Measurements from ENCODE around the gene ANKRD52.
A peak's percentile ranks its signal among the peaks of the same experiment; 100 is the strongest.

The ANKRD52 gene

DNA sequence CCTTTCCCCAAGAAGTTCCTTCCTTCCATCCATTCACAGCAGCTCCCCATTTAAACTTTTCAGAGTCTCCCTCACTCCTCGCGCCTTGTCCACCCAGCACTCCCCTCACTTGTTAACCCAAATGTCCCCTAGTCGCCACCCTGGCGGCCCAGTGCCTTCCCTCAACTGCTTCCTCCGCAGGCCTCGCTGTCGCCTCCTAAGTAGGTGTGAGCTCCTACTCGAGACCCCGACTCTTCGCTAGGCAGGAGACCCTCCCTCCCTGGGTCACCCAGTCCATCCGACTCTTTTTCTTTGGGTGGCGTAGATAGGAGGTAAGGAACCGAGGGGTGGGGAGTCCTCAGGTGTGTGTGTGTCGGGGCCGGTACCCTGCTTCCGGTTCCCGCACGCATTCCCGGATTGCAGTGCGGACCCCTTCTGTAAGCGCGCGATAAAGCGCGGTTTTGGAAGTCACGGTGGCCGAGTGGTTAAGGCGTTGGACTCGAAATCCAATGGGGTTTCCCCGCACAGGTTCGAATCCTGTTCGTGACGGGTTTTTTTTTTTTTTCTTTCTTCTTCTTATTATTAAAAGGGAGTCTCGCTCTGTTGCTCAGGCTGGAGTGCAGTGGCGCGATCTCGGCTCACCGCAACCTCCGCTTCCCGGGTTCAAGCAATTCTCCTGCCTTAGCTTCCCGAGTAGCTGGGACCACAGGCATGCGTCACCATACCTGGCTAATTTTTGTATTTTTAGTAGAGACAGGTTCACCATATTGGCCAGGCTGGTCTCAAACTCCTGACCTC, 68.1 kb downstream of the ANKRD52 start:
- Histone ChIP-seq H3K27me3 (ENCODE audit: low read length) (no peaks in the 10 kb centered on the region), H4K20me1 (ENCODE audit: low read depth, low read length) (no peaks in the 10 kb centered on the region), H3K9me2 (replicated peaks; ENCODE audit: insufficient read depth, low read length) (no peaks in the 10 kb centered on the region), H3K9ac (ENCODE audit: low read length) (peak overlapping the region; percentile 92), H2AFZ (ENCODE audit: low read depth, low read length, severe bottlenecking) (peak overlapping the region; percentile 92), H3F3A (ENCODE audit: insufficient read depth) (peaks cover 23% of the 10 kb centered on the region), H3K79me2 (ENCODE audit: insufficient read depth, low read length) (peaks cover 25% of the 10 kb centered on the region), H3K36me3 (ENCODE audit: low read length) (no peaks in the 10 kb centered on the region; the same call in 1 of the 2 replicates), H3K9me3 (ENCODE audit: insufficient read depth, low read length) (no peaks in the 10 kb centered on the region), H3K4me2 (ENCODE audit: low read depth, low read length, poor library complexity, severe bottlenecking) (peak overlapping the region; percentile 81), H3K4me3 (ENCODE audit: insufficient read depth, low read length, poor library complexity, severe bottlenecking) (peak overlapping the region; percentile 64), H3K27ac (ENCODE audit: low read depth, low read length) (peak overlapping the region; percentile 67)
- TF ChIP-seq EZH2phosphoT487 (conservative IDR thresholded peaks at IDR 0.05; ENCODE audit: low read length), result no peak
- TF ChIP-seq, protein P1, sequence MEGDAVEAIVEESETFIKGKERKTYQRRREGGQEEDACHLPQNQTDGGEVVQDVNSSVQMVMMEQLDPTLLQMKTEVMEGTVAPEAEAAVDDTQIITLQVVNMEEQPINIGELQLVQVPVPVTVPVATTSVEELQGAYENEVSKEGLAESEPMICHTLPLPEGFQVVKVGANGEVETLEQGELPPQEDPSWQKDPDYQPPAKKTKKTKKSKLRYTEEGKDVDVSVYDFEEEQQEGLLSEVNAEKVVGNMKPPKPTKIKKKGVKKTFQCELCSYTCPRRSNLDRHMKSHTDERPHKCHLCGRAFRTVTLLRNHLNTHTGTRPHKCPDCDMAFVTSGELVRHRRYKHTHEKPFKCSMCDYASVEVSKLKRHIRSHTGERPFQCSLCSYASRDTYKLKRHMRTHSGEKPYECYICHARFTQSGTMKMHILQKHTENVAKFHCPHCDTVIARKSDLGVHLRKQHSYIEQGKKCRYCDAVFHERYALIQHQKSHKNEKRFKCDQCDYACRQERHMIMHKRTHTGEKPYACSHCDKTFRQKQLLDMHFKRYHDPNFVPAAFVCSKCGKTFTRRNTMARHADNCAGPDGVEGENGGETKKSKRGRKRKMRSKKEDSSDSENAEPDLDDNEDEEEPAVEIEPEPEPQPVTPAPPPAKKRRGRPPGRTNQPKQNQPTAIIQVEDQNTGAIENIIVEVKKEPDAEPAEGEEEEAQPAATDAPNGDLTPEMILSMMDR (IDR thresholded peaks at IDR 0.05; ENCODE audit: insufficient read depth, low read length, poor library complexity, severe bottlenecking), result no peak

DNA sequence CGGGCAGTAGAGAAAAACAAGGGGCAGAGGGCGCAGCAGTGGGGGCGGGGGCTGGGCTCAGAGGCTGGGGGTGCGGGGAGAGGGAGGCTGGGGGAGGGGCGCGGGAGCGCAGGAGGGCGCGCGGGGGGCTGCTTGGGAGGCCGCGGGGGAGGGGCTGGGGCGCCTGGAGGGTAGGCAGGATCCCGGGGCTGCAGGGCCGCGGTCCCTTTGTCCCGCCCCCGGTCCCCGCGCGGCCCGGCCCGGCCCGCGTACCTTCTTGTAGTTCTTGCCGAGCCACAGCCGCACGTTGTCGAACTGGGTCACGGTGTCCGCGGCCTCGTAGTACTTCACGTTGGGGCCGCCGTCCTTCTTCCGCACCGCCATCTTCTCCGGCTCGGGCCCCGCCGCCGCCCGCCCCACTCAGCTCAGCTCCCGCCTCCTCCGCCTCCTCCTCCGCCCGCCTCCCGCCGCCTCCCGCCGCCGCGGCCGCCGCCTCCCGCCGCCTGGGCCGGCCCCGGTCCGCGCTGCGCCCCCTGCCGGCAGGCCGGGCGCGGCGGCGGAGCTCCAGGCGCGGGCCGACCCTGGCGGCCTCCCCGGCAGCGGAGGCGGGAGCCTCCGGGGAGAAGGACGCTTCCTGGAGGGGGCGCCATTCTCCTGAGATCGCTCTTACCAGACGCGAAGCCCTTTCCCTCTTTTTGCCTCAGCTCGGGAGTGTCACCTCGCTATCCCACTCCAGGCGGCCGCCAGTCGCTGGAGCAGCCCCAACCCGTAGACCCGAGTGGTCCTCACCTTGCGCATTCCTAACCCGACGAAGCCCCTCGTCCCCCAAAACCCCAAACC, 68.9 kb downstream of the ANKRD52 start, which contains the start of gene SMARCC2:
Gene SMARCC2, minus strand, starts transcription at position 385 of the 819 bp plus-strand sequence. Its CDS starts 22 bp downstream, at position 363.
- peak within 1 kb of the TSS; percentile 67 for H3K27ac ChIP-seq (ENCODE audit: low read depth, low read length)
- peak within 1 kb of the TSS; percentile 81 for H3K4me2 ChIP-seq (ENCODE audit: low read depth, low read length, poor library complexity, severe bottlenecking)
- TF ChIP-seq EZH2phosphoT487 (conservative IDR thresholded peaks at IDR 0.05; ENCODE audit: low read length), result no peak
- TF ChIP-seq, protein P1 (IDR thresholded peaks at IDR 0.05; ENCODE audit: insufficient read depth, low read length, poor library complexity, severe bottlenecking), result peak; percentile 44

DNA sequence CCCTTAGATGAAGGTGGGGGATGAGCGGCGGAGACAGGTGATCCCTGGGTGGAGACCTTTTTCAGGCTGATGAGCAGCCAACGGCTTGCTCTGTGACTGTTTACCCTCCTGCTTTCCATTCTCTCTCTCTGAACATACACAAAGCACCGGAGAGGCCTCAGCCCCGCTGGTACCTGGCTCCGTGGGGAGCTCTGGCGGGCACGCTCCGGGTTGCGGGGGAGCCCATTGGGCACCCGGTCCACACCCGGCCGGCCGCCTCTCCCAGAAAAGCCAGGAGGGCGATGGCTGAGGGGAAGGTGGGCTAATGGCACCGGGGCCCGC, 69.4 kb downstream of the ANKRD52 start:
- peaks cover 25% of the 10 kb centered on the region for H3K79me2 ChIP-seq (ENCODE audit: insufficient read depth, low read length)

More for the DNA sequence above, 68.9 kb downstream of the ANKRD52 start, which contains the start of gene SMARCC2:
- Histone ChIP-seq H3K79me2 (ENCODE audit: insufficient read depth, low read length) (peaks cover 25% of the 10 kb centered on the region), H3F3A (ENCODE audit: insufficient read depth) (peaks cover 20% of the 10 kb centered on the region), H2AFZ (ENCODE audit: low read depth, low read length, severe bottlenecking) (peak within 1 kb of the TSS; percentile 92), H3K9ac (ENCODE audit: low read length) (peak within 1 kb of the TSS; percentile 92), H3K9me3 (ENCODE audit: insufficient read depth, low read length) (no peaks in the 10 kb centered on the region), H3K36me3 (ENCODE audit: low read length) (peaks cover 4% of the 10 kb centered on the region), H4K20me1 (ENCODE audit: low read depth, low read length) (no peaks in the 10 kb centered on the region), H3K9me2 (replicated peaks; ENCODE audit: insufficient read depth, low read length) (no peaks in the 10 kb centered on the region), H3K27me3 (ENCODE audit: low read length) (no peaks in the 10 kb centered on the region), H3K4me3 (ENCODE audit: insufficient read depth, low read length, poor library complexity, severe bottlenecking) (peak within 1 kb of the TSS; percentile 97)

More for the DNA sequence above, 69.4 kb downstream of the ANKRD52 start:
- H3K9me3 ChIP-seq (ENCODE audit: insufficient read depth, low read length), result no peaks in the 10 kb centered on the region
- H4K20me1 ChIP-seq (ENCODE audit: low read depth, low read length), result no peaks in the 10 kb centered on the region
- no peaks in the 10 kb centered on the region for H3K27me3 ChIP-seq (ENCODE audit: low read length)
- H3K9me2 ChIP-seq (replicated peaks; ENCODE audit: insufficient read depth, low read length), result no peaks in the 10 kb centered on the region
- peak overlapping the region; percentile 97 for H3K4me3 ChIP-seq (ENCODE audit: insufficient read depth, low read length, poor library complexity, severe bottlenecking)
- TF ChIP-seq EZH2phosphoT487 (conservative IDR thresholded peaks at IDR 0.05; ENCODE audit: low read length), result no peak
- TF ChIP-seq, protein P1 (IDR thresholded peaks at IDR 0.05; ENCODE audit: insufficient read depth, low read length, poor library complexity, severe bottlenecking), result no peak
- H3K9ac ChIP-seq (ENCODE audit: low read length), result peak overlapping the region; percentile 92
- peaks cover 7% of the 10 kb centered on the region for H3K36me3 ChIP-seq (ENCODE audit: low read length)
- no peak overlapping the region for H2AFZ ChIP-seq (ENCODE audit: low read depth, low read length, severe bottlenecking)
- peak overlapping the region; percentile 48 for H3K27ac ChIP-seq (ENCODE audit: low read depth, low read length)
- H3F3A ChIP-seq (ENCODE audit: insufficient read depth), result peaks cover 20% of the 10 kb centered on the region
- peak overlapping the region; percentile 67 for H3K4me2 ChIP-seq (ENCODE audit: low read depth, low read length, poor library complexity, severe bottlenecking)

Measured in SU-DHL-6 (cell line).